Measurements from ENCODE around the gene OGA.
"Not testable (repeated sequence)": the region's sequence is repeated elsewhere in the genome, so short reads cannot be mapped to it uniquely, and the experiment has no call there.

The OGA gene

GRCh38 chr10:101793526-101793925 is 24.7 kb downstream of the OGA start:
- DNase-seq, result no peak

DNA sequence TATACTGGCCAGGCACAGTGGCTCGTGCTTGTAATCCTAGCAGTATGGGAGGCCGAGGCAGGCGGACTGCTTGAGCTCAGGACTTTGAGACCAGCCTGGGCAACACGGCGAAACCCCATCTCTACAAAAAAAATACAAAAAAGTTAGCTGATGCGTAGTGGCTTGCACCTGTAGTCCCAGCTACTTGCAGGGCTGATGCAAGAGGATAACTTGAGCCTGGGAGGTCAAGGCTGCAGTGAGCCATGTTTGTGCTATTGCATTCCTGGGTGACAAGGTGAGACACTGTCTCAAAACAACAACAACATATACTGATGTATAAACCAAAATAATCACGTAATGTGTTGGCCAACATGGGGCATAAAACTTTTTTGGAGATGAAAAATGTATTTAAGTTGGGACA is 28.6 kb downstream of the OGA start:
- no peak for DNase-seq

DNA sequence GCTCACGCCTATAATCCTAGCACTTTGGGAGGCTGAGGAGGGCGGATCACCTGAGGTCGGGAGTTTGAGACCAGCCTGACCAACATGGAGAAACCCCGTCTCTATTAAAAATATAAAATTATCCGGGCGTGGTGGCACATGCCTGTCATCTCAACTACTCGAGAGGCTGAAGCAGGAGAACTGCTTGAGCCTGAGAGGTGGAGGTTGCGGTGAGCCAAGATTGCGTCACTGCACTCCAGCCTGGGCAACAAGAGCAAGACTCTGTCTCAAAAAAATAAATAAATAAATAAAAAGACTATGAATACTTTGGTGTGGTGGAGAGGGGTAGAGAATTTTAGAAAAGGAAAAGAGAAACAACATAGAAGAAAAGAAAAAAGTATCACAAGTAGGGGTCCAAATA is 29.0 kb downstream of the OGA start:
- not testable (repeated sequence) for DNase-seq

DNA sequence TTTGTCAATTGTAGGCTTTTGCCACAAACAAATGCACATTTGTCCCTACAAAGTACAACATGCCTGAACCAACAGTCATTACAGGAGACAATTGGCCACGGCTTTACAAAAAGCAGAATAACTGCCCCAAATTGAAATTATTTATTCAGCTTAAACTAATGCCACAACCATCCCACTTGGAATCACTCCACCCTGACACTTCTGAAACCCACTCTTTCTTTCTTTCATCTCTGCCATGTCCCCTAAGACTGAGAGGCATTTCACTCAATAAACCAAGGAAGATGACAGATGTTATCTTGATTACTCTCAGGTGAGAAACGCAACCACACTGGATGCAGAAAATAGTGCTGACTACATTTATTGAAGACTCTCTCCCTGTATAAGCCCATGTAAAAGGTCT is 32.4 kb downstream of the OGA start:
- DNase-seq, result no peak

DNA sequence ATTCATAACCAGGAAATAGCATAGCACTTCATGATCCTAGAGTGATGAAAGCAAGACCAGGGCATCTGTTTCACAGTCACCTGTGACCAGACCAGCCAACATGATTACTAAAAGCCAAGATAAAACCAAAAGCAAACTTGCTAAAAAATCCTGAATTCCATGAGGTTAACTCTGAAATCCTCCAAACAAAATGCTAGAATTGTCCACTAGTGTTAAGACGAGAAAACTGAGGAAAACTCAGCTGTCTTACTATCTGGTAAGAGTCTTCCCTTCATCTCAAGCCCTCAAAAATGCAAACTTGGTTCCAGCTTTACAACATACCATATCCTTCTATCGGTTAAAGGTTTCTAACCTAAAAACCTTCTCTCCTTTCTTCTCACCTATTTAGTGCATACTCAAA is 33.7 kb downstream of the OGA start:
- no peak for DNase-seq

DNA sequence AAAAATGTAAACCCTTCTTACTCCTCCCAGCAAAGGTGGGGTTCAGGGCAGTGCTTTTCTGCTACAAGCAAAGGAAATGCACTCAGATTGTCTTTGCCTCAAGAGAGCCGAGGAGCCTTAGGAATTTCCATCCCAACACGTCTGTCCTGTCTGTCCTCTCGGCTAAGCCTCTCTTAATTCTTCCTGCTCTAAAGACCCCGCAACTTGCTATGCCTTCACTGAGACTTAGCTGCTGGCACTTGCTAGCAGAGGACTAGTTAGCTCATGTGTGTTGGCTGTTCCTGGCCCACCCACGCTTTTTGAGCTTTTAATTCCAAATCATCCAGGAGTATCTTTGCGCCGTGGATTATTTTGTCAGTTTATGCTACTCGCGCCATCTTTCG is 34.5 kb downstream of the OGA start:
- no peak for DNase-seq

- peak; percentile 91 for DNase-seq
These were observed 35.2 kb downstream of the OGA start, which contains the start of gene NPM3 for GRCh38 chr10:101782811-101783735. TSS of gene NPM3 (minus strand) at chr10:101783446. CDS start at chr10:101783390, 56 bp downstream.

DNA sequence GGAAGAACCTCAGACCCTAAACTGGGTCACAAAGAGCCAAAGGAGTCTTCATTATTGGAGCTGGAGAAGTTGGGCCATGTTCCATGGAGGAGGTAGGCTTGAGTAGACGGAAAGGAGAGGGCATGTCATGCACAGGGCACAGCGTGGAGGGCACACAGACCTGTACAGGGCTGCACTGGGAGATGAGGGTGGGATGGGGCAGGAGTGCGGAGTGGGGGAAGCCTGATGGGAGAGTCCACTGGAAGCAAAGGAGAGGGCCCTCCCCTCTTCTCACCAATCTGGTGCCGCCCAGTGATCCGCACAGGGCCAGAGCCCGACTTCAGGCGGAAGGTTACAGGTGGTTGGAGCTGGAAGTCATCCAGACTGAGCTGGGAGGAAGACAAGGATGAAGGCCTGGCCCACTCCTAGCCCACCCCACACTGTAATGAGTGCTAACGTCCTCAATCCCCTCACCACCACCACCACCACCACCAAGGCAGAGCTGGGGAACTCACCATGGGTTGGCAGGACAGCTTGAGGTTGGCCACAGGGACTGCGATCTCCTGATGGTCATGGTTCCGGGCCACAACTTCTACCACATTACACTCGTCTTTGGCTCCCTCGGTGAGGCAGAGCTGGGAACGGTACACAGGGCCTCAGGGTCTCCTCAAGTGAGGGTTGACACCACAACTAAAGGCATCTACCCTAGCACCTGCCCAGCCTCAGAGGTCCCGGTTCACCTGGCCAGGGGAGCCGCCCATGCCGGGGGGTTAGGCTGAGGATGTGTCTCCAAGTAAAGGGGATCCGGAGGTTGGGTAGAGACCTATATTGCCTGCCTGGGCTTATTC is 36.0 kb downstream of the OGA start:
- no peak for DNase-seq

GRCh38 chr10:101781655-101781983 is 36.6 kb downstream of the OGA start:
- DNase-seq, result no peak

- DNase-seq, result peak; percentile 85
These were observed 37.2 kb downstream of the OGA start for GRCh38 chr10:101780818-101781654.

GRCh38 chr10:101780187-101780817 is 37.9 kb downstream of the OGA start:
- no peak for DNase-seq

DNA sequence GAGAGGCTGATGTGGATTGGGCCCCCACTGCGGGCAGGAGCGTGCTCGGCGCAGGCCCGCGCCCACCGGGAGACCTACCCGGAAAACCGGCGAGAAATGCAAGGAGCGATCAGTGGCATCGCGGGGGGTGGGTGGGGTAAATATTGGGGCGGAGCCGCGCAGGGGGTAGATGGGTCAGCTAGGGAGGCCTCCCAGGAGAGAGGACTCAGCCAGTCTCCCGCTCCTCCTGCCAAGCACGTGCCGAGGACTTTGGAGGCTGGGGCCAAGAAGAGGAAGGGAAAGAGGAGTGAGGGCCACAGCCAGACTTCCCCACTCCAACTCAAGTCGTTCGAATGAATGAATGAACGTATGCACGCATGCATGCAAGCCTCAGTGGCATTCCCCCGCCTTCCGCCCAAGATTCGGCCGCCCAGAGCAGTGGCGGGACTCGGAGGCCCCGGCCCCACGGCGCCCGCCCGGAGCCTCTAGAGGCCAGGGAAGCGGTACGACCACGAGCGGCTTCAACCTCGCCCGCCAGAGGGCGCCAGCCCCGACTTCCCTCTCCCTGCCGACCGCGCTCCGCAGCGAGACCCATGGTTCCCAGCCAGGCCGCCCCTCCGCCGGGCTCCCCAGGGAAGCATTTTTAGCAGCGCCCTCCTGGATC is 38.6 kb downstream of the OGA start:
- DNase-seq, result peak; percentile 89

DNA sequence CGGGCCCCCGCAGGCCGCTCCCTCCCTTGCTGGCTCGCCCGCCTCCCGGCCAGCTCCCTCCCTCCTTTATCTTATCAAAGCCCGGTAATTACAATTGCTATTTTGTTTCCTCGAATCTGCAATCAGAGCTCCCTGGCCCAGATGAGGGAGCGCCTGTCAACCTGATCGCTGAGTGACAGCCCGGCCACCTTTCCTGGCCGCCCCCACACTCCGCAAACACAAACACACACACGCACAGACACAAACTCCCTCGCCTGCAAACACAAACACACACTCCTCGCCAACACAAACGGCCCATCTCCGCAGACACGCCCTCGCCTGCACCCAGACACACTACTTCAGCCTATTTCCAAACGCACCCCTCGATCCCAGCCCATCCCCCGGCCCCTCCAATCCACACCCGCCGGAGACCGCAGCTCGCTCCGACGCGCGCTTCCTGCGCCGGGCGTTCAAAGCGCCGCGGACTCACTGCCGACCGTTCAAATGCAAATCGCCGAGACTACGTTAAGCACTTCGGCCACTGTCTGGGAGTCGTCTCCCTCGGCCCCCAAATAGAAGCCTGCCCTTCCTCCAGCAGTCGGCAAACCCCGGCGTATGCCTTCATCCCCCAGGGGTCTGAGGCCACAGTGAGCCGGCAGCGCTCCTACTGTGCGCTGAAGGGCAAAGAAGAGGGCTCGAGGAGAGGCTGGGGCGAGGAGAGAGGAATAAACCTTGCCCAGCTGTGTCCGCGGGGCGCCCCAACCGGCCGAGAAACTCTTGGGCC is 39.3 kb downstream of the OGA start:
- DNase-seq, result peak; percentile 36

- DNase-seq, result no peak
These were observed 40.0 kb downstream of the OGA start for GRCh38 chr10:101778151-101778780.

- no peak for DNase-seq
These were observed 40.6 kb downstream of the OGA start for GRCh38 chr10:101777619-101778145.

- DNase-seq, result no peak
These were observed 42.0 kb downstream of the OGA start for GRCh38 chr10:101776161-101776817.

DNA sequence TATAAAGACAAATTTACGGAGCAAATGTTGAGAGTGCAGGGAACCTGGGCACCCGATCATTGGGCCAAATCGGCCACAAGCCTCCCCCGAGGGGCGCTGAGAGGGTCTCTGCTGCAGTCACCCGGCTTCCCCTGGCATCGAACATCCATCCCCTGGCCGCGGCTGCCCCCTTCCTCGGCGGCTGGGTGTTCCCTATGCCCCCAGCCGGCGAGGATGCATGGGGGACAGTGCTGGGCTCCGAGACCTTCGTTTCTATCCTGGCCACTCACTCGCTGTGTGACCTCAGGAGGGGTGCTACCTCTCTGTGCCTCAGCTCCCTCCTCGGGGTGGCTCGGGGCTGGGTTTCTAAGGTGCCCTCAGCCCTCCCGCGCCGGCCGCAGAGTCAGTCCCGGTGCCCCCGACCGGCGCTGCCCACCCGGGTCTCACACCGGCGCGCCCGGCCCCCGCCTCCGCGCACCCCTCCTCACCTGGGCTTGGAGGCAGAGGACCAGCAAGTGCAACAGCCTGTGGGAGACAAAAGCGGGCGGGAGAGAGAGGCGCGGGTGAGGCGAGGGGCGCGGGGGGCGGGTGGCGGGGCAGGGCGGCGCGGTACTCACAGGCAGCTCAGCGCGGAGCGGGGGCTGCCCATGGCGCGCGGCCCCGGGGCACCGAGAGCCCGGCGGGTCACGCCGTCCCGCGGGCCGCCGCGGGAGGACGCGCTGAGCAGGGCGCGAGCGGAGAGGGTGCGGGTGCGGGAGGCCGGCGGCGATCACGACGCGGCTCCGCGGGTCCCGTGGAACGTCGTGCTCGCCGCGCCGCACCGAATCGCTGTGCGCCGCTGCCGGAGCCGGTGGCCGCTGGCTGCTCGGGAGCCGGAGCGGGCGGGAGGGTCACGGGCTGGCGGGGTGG is 42.7 kb downstream of the OGA start, which contains the start of gene FGF8:
Gene FGF8 (minus strand): TSS at position 842 of the 888 bp plus-strand sequence. CDS start 214 bp downstream, at position 628.
- DNase-seq, result no peak

DNA sequence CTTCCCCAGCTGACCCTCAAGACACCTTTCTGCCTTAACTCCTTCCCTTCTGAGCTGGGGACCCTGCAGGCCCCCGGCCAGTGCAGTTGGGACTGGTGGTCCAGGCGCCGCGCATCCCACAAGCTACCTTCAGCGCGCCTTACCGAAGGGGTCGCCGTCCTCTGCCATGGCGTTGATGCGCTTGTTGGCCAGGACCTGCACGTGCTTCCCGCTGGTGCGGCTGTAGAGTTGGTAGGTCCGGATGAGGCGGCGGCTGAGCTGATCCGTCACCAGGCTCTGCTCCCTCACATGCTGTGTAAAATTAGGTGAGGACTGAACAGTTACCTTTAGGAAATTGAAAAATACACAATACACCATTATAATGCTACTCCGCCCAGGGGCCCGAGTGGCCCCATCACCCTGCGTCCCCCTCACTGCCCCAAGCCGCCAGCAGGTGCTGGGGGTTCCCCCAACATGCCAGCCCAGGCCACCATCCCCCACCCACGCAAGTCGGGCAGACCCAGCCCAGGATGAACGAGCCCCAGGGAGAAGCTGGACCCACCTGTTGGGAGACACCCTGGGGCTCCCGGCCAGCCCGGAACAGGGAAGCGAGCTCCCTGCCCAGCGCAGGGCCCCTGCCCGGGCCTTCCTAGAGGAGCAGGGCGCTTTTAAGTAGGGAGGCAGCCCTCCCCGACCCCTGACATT is 43.5 kb downstream of the OGA start:
- DNase-seq, result no peak

All from activated CD4-positive, alpha-beta T cell treated with anti-CD3 and anti-CD28 coated beads, Interleukin-10, Interleukin-2, amounts not matched to agents 100 ng/mL and 50 ng/mL, durations not matched to agents 16 hours and 8 hours (primary cell).